ENCODE measurements around the gene TMEM106C.

DNA sequence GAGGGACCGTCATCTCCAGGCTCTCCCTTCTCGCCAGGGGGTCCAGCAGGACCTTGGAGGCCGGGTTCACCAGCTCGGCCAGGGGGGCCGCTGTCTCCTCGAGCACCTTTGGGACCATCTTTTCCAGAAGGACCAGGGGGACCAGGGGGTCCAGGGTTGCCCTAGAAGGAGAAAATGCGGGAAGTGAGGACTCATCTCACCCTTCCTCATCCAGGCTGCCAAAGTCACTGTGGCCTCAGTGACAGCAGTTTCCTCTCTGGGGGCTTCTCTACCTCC lies 15.1 kb downstream of the TMEM106C start:
- TF ChIP-seq, protein P1, sequence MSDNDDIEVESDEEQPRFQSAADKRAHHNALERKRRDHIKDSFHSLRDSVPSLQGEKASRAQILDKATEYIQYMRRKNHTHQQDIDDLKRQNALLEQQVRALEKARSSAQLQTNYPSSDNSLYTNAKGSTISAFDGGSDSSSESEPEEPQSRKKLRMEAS (IDR thresholded peaks at IDR 0.05): no peak
- no peak for TF ChIP-seq SIN3A (IDR thresholded peaks at IDR 0.05; ENCODE audit: borderline replicate concordance, low read depth, low read length)
- no peak for TF ChIP-seq ZNF580 (CRISPR knock-in tag; IDR thresholded peaks at IDR 0.05; ENCODE audit: borderline replicate concordance, low read depth)
- TF ChIP-seq ZNF136 (CRISPR knock-in tag; IDR thresholded peaks at IDR 0.05; ENCODE audit: low read depth): no peak
- TF ChIP-seq, protein P2, sequence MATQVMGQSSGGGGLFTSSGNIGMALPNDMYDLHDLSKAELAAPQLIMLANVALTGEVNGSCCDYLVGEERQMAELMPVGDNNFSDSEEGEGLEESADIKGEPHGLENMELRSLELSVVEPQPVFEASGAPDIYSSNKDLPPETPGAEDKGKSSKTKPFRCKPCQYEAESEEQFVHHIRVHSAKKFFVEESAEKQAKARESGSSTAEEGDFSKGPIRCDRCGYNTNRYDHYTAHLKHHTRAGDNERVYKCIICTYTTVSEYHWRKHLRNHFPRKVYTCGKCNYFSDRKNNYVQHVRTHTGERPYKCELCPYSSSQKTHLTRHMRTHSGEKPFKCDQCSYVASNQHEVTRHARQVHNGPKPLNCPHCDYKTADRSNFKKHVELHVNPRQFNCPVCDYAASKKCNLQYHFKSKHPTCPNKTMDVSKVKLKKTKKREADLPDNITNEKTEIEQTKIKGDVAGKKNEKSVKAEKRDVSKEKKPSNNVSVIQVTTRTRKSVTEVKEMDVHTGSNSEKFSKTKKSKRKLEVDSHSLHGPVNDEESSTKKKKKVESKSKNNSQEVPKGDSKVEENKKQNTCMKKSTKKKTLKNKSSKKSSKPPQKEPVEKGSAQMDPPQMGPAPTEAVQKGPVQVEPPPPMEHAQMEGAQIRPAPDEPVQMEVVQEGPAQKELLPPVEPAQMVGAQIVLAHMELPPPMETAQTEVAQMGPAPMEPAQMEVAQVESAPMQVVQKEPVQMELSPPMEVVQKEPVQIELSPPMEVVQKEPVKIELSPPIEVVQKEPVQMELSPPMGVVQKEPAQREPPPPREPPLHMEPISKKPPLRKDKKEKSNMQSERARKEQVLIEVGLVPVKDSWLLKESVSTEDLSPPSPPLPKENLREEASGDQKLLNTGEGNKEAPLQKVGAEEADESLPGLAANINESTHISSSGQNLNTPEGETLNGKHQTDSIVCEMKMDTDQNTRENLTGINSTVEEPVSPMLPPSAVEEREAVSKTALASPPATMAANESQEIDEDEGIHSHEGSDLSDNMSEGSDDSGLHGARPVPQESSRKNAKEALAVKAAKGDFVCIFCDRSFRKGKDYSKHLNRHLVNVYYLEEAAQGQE (IDR thresholded peaks at IDR 0.05; ENCODE audit: borderline replicate concordance in 1 of 2, low read depth in 1 of 2, low read length in 2 of 2): no peak
- no peak for TF ChIP-seq SMC3 (IDR thresholded peaks at IDR 0.05; ENCODE audit: low read length)
- TF ChIP-seq, protein P3, sequence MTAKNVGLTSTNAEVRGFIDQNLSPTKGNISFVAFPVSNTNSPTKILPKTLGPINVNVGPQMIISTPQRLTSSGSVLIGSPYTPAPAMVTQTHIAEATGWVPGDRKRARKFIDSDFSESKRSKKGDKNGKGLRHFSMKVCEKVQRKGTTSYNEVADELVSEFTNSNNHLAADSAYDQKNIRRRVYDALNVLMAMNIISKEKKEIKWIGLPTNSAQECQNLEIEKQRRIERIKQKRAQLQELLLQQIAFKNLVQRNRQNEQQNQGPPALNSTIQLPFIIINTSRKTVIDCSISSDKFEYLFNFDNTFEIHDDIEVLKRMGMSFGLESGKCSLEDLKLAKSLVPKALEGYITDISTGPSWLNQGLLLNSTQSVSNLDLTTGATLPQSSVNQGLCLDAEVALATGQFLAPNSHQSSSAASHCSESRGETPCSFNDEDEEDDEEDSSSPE (CRISPR knock-in tag; IDR thresholded peaks at IDR 0.05): no peak
- TF ChIP-seq ZNF777 (CRISPR knock-in tag; IDR thresholded peaks at IDR 0.05): no peak
- TF ChIP-seq ZNF350 (CRISPR knock-in tag; IDR thresholded peaks at IDR 0.05; ENCODE audit: borderline replicate concordance, low read depth): no peak
- TF ChIP-seq POLR2A (IDR thresholded peaks at IDR 0.05; ENCODE audit: insufficient read depth in 1 of 2, low read depth in 2 of 2, low read length in 2 of 2): no peak
- no peak for TF ChIP-seq NKX3-1 (CRISPR knock-in tag; IDR thresholded peaks at IDR 0.05)
- no peak for TF ChIP-seq BHLHE40 (IDR thresholded peaks at IDR 0.05; ENCODE audit: low read length)
- no peak for TF ChIP-seq GATAD2A (CRISPR knock-in tag; IDR thresholded peaks at IDR 0.05)

Data from HepG2 (cell line).